Measurements from ENCODE around the gene DPH2.

DPH2 gene

DNA sequence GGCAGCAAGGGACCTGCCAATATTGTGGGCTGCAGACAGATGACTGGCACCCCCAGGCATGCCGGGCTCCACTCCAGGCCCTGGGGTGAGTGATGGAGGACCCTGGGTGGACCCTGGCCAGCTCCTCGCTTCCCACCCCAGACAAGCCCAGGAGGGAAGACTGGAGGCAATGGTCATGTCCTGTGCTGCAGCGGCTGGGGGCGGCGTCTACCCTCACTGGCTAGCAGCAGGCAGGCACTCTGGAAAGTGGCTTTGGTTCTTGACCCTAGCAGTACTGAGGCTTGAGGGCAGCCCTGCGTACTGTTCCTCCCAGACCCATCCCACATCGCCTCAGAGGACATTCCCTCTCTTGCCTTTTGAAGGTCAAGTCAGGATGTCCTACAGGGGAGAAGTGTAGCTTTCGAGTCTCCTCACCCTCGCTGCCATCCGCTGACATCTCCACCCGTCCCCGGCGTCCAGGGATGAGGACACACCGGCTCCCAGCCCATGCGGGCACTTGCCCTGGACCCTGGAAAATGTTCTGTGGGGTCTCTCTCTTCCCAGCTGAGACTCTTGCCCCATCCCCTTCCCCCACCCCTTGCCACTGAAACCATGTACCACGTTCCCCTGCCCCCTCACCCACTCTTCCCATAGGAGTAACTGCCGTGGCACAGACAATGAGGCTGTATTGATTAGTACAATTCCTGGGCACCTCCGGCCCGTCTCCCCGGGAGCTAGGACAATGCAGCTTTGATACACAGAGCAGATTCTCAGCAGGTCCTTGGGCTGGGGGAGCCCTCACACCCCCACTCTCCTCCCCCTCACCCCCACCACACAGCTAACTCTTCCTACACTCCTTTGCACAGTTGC is 46.5 kb downstream of the DPH2 start:
- ATAC-seq, result no peak
- TF ChIP-seq, protein P1, sequence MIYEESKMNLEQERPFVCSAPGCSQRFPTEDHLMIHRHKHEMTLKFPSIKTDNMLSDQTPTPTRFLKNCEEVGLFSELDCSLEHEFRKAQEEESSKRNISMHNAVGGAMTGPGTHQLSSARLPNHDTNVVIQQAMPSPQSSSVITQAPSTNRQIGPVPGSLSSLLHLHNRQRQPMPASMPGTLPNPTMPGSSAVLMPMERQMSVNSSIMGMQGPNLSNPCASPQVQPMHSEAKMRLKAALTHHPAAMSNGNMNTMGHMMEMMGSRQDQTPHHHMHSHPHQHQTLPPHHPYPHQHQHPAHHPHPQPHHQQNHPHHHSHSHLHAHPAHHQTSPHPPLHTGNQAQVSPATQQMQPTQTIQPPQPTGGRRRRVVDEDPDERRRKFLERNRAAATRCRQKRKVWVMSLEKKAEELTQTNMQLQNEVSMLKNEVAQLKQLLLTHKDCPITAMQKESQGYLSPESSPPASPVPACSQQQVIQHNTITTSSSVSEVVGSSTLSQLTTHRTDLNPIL (CRISPR knock-in tag; IDR thresholded peaks at IDR 0.05; ENCODE audit: low read depth), result no peak
- TF ChIP-seq GLIS3 (CRISPR knock-in tag; IDR thresholded peaks at IDR 0.05) (no peak), ISL1 (CRISPR knock-in tag; IDR thresholded peaks at IDR 0.05) (no peak), BACH2 (CRISPR knock-in tag; IDR thresholded peaks at IDR 0.05; ENCODE audit: borderline replicate concordance) (no peak), TCF4 (CRISPR knock-in tag; IDR thresholded peaks at IDR 0.05; ENCODE audit: borderline replicate concordance) (no peak), ZNF565 (CRISPR knock-in tag; conservative IDR thresholded peaks at IDR 0.05; ENCODE audit: low read depth) (no peak), TOX (CRISPR knock-in tag; IDR thresholded peaks at IDR 0.05; ENCODE audit: borderline replicate concordance) (no peak), ZFP3 (CRISPR knock-in tag; IDR thresholded peaks at IDR 0.05) (no peak), CSDC2 (CRISPR knock-in tag; IDR thresholded peaks at IDR 0.05) (no peak), PPARA (CRISPR knock-in tag; IDR thresholded peaks at IDR 0.05; ENCODE audit: borderline replicate concordance) (no peak), RARB (CRISPR knock-in tag; IDR thresholded peaks at IDR 0.05) (no peak)
- TF ChIP-seq, protein P2, sequence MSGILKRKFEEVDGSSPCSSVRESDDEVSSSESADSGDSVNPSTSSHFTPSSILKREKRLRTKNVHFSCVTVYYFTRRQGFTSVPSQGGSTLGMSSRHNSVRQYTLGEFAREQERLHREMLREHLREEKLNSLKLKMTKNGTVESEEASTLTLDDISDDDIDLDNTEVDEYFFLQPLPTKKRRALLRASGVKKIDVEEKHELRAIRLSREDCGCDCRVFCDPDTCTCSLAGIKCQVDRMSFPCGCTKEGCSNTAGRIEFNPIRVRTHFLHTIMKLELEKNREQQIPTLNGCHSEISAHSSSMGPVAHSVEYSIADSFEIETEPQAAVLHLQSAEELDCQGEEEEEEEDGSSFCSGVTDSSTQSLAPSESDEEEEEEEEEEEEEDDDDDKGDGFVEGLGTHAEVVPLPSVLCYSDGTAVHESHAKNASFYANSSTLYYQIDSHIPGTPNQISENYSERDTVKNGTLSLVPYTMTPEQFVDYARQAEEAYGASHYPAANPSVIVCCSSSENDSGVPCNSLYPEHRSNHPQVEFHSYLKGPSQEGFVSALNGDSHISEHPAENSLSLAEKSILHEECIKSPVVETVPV (CRISPR knock-in tag; IDR thresholded peaks at IDR 0.05), result no peak
- TF ChIP-seq, protein P3, sequence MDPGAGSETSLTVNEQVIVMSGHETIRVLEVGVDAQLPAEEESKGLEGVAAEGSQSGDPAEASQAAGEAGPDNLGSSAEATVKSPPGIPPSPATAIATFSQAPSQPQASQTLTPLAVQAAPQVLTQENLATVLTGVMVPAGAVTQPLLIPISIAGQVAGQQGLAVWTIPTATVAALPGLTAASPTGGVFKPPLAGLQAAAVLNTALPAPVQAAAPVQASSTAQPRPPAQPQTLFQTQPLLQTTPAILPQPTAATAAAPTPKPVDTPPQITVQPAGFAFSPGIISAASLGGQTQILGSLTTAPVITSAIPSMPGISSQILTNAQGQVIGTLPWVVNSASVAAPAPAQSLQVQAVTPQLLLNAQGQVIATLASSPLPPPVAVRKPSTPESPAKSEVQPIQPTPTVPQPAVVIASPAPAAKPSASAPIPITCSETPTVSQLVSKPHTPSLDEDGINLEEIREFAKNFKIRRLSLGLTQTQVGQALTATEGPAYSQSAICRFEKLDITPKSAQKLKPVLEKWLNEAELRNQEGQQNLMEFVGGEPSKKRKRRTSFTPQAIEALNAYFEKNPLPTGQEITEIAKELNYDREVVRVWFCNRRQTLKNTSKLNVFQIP (CRISPR knock-in tag; IDR thresholded peaks at IDR 0.05; ENCODE audit: borderline replicate concordance, low read depth), result no peak

DNA sequence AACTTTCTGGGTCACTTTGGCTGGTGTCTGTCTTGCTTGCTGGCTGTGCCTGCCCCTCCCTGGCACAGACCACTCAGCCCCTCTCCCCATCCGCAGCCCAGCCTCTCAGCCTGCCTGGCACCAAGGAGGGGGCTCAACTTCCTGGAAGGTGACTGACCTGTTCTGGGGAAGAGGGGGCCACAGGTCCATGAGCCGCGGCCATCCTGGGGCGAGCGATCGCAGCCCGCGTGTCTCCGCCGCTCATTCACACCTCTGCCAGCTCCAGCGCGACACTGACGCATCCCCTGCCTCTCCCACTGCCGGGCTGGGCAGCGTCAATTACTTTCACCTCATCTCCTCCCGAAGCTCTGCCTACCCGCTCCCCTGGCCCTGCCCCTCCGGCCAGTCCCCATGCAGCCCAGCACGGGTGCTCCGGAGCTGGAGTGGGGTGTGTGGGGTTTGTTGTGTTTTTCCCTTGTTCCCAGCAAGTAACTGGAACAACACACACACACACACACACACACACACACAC is 47.1 kb downstream of the DPH2 start:
- no peak for ATAC-seq
- TF ChIP-seq TCF4 (CRISPR knock-in tag; IDR thresholded peaks at IDR 0.05; ENCODE audit: borderline replicate concordance), result no peak
- TF ChIP-seq, protein P3 (CRISPR knock-in tag; IDR thresholded peaks at IDR 0.05; ENCODE audit: borderline replicate concordance, low read depth), result no peak
- no peak for TF ChIP-seq OSR1 (CRISPR knock-in tag; IDR thresholded peaks at IDR 0.05)
- TF ChIP-seq ZFP30 (CRISPR knock-in tag; IDR thresholded peaks at IDR 0.05), result no peak
- no peak for TF ChIP-seq TOX (CRISPR knock-in tag; IDR thresholded peaks at IDR 0.05; ENCODE audit: borderline replicate concordance)
- TF ChIP-seq, protein P4, sequence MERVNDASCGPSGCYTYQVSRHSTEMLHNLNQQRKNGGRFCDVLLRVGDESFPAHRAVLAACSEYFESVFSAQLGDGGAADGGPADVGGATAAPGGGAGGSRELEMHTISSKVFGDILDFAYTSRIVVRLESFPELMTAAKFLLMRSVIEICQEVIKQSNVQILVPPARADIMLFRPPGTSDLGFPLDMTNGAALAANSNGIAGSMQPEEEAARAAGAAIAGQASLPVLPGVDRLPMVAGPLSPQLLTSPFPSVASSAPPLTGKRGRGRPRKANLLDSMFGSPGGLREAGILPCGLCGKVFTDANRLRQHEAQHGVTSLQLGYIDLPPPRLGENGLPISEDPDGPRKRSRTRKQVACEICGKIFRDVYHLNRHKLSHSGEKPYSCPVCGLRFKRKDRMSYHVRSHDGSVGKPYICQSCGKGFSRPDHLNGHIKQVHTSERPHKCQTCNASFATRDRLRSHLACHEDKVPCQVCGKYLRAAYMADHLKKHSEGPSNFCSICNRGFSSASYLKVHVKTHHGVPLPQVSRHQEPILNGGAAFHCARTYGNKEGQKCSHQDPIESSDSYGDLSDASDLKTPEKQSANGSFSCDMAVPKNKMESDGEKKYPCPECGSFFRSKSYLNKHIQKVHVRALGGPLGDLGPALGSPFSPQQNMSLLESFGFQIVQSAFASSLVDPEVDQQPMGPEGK (CRISPR knock-in tag; IDR thresholded peaks at IDR 0.05; ENCODE audit: borderline replicate concordance), result no peak
- TF ChIP-seq, protein P5, sequence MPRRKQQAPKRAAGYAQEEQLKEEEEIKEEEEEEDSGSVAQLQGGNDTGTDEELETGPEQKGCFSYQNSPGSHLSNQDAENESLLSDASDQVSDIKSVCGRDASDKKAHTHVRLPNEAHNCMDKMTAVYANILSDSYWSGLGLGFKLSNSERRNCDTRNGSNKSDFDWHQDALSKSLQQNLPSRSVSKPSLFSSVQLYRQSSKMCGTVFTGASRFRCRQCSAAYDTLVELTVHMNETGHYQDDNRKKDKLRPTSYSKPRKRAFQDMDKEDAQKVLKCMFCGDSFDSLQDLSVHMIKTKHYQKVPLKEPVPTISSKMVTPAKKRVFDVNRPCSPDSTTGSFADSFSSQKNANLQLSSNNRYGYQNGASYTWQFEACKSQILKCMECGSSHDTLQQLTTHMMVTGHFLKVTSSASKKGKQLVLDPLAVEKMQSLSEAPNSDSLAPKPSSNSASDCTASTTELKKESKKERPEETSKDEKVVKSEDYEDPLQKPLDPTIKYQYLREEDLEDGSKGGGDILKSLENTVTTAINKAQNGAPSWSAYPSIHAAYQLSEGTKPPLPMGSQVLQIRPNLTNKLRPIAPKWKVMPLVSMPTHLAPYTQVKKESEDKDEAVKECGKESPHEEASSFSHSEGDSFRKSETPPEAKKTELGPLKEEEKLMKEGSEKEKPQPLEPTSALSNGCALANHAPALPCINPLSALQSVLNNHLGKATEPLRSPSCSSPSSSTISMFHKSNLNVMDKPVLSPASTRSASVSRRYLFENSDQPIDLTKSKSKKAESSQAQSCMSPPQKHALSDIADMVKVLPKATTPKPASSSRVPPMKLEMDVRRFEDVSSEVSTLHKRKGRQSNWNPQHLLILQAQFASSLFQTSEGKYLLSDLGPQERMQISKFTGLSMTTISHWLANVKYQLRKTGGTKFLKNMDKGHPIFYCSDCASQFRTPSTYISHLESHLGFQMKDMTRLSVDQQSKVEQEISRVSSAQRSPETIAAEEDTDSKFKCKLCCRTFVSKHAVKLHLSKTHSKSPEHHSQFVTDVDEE (CRISPR knock-in tag; IDR thresholded peaks at IDR 0.05), result no peak
- TF ChIP-seq, protein P2 (CRISPR knock-in tag; IDR thresholded peaks at IDR 0.05), result no peak
- no peak for TF ChIP-seq GLIS3 (CRISPR knock-in tag; IDR thresholded peaks at IDR 0.05)
- TF ChIP-seq ESRRG (CRISPR knock-in tag; IDR thresholded peaks at IDR 0.05), result no peak
- TF ChIP-seq ZNF565 (CRISPR knock-in tag; conservative IDR thresholded peaks at IDR 0.05; ENCODE audit: low read depth), result no peak
- TF ChIP-seq PPARA (CRISPR knock-in tag; IDR thresholded peaks at IDR 0.05; ENCODE audit: borderline replicate concordance), result no peak
- TF ChIP-seq ZFP3 (CRISPR knock-in tag; IDR thresholded peaks at IDR 0.05), result no peak
- no peak for TF ChIP-seq RARB (CRISPR knock-in tag; IDR thresholded peaks at IDR 0.05)
- no peak for TF ChIP-seq ZC3H10 (CRISPR knock-in tag; IDR thresholded peaks at IDR 0.05)
- TF ChIP-seq ISL1 (CRISPR knock-in tag; IDR thresholded peaks at IDR 0.05), result no peak
- no peak for TF ChIP-seq ARNTL (CRISPR knock-in tag; IDR thresholded peaks at IDR 0.05; ENCODE audit: borderline replicate concordance, low read depth)
- TF ChIP-seq BACH2 (CRISPR knock-in tag; IDR thresholded peaks at IDR 0.05; ENCODE audit: borderline replicate concordance), result no peak
